OCI-LY7 (cell line): ENCODE measurements around the gene RNF180.

Experiments
- EZH2phosphoT487 ChIP-seq: fragments of 200-600 bp; sonication (generic); IDR thresholded peaks from 2 replicates; pipeline ENCODE4 v1.6.1; 2018; ENCODE audit warnings: low read depth, borderline replicate concordance, mild to moderate bottlenecking, mixed run types, antibody characterized with exemption, low read length, moderate library complexity, mixed read lengths
- TF ChIP-seq, protein P1 (sequence below): fragments of 200-600 bp; sonication (generic); conservative IDR thresholded peaks from 2 replicates; pipeline ENCODE4 v1.5.1; 2014; ENCODE audit warnings: mild to moderate bottlenecking, antibody characterized with exemption, low read length, moderate library complexity, mixed read lengths

DNA sequence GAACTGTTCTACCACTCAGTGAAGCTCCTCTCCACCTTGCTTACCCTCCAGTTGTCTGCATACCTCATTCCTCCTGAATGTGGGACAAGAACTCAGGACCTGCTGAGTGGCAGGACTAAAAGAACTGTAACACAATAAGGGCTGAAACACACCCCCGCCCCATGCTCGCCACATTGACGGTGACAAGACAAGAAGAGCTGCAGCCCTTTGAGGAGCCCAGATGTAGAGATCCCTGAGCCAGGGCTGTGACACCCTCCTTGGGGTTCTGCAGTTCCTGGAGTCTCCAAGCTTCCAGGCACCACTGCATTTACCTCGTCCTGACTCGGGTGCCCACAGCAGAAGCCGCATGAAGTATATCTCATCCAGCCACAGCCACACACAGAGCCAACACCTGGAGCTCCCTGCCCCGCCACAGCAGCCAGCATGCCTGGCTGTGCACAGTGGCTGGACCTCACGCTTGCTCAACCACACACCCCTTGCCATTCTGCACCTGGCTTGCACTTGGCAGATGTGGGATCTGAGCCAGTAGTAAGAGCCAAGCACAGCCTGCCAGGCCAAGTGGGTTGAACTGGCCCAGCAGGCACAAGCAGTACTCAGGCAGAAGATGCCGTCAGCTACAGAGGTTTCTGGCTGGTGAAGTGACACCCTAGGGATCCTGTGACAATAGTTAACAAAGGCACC lies 166.1 kb downstream of the RNF180 start:
- TF ChIP-seq, protein P1, sequence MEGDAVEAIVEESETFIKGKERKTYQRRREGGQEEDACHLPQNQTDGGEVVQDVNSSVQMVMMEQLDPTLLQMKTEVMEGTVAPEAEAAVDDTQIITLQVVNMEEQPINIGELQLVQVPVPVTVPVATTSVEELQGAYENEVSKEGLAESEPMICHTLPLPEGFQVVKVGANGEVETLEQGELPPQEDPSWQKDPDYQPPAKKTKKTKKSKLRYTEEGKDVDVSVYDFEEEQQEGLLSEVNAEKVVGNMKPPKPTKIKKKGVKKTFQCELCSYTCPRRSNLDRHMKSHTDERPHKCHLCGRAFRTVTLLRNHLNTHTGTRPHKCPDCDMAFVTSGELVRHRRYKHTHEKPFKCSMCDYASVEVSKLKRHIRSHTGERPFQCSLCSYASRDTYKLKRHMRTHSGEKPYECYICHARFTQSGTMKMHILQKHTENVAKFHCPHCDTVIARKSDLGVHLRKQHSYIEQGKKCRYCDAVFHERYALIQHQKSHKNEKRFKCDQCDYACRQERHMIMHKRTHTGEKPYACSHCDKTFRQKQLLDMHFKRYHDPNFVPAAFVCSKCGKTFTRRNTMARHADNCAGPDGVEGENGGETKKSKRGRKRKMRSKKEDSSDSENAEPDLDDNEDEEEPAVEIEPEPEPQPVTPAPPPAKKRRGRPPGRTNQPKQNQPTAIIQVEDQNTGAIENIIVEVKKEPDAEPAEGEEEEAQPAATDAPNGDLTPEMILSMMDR: no peak
- TF ChIP-seq EZH2phosphoT487: no peak
